SK-N-SH (cell line): ENCODE measurements around the gene AK5. TPM values are rescaled to one million over a fixed set of nuclear protein-coding genes. Genes with fewer than 3 reads are reported as not detected.

Source experiments
- CTCF ChIA-PET: fragments of 300-600, 350-600 bp; formaldehyde crosslinking; extraction: SDS; loops from one replicate; lab custom pipeline; 2021; lab: Yijun Ruan, JAX
- POLR2A ChIA-PET: fragments of 350-600 bp; sonication (Branson Sonifier 250); formaldehyde crosslinking; extraction: SDS; loops from one replicate; lab custom pipeline; 2020; ENCODE audit warnings: antibody characterized with exemption, inconsistent platforms; lab: Yijun Ruan, JAX
- DNase-seq: peaks from one replicate; pipeline ENCODE4 v3.0.0; 2012
- H2AFZ ChIP-seq: fragments of 200-600 bp; sonication (generic); 2 replicates; pipeline ENCODE4 v1.8.1; 2016; ENCODE audit warnings: antibody characterized with exemption, mild to moderate bottlenecking, low read depth
- H3F3A ChIP-seq: fragments of 200-600 bp; sonication (generic); replicated peaks from 2 replicates; pipeline ENCODE3; 2016; ENCODE audit warnings: antibody characterized with exemption, mild to moderate bottlenecking; ENCODE audit not compliant: insufficient read depth
- H3K27ac ChIP-seq, 2 experiments: fragments of 200-500 bp in 1 of 2; fragments of 200-600 bp in 1 of 2; sonication (Bioruptor generic) in 1 of 2; sonication (generic), shearing (Covaris generic) in 1 of 2; 2 replicates each; pipeline versions ENCODE4 v1.5.1 to v1.6.1; 2014 to 2016; ENCODE audit warnings: low read depth in 2 of 2, inconsistent platforms in 1 of 2, low read length in 1 of 2, mild to moderate bottlenecking in 1 of 2, mixed read lengths in 1 of 2
- H3K27me3 ChIP-seq: fragments of 200-600 bp; sonication (generic), shearing (Covaris generic); 2 replicates; pipeline ENCODE4 v1.6.1; 2016; ENCODE audit warnings: mixed run types; ENCODE audit not compliant: insufficient read depth
- H3K36me3 ChIP-seq, 2 experiments: fragments of 200-500 bp in 1 of 2; fragments of 200-600 bp in 1 of 2; sonication (Bioruptor generic) in 1 of 2; sonication (generic) in 1 of 2; replicated peaks in 1 of 2; 2 replicates each; pipeline versions ENCODE3 to v1.5.1; 2014 to 2016; ENCODE audit warnings: low read length in 1 of 2, mild to moderate bottlenecking in 1 of 2; ENCODE audit not compliant: insufficient read depth in 2 of 2, control insufficient read depth in 1 of 2
- H3K4me1 ChIP-seq, 2 experiments: fragments of 200-500 bp in 1 of 2; fragments of 200-600 bp in 1 of 2; sonication (Bioruptor generic) in 1 of 2; sonication (generic), shearing (Covaris generic) in 1 of 2; 2 replicates each; pipeline versions ENCODE4 v1.5.1 to v1.6.1; 2014 to 2016; ENCODE audit warnings: low read depth in 1 of 2, low read length in 1 of 2, mixed run types in 1 of 2; ENCODE audit not compliant: insufficient read depth in 2 of 2, control insufficient read depth in 1 of 2
- H3K4me2 ChIP-seq: fragments of 200-600 bp; sonication (generic), shearing (Covaris generic); 2 replicates; pipeline ENCODE4 v1.6.1; 2017; ENCODE audit warnings: mixed run types
- H3K4me3 ChIP-seq, 2 experiments: fragments of 200-500 bp in 1 of 2; fragments of 200-600 bp in 1 of 2; sonication (Bioruptor generic) in 1 of 2; sonication (generic), shearing (Covaris generic) in 1 of 2; 2 replicates each; pipeline versions ENCODE4 v1.5.1 to v1.8.1; 2014 to 2016; ENCODE audit warnings: low read depth in 2 of 2, inconsistent platforms in 1 of 2, low read length in 1 of 2, mild to moderate bottlenecking in 1 of 2, mixed read lengths in 1 of 2, moderate library complexity in 1 of 2
- H3K79me2 ChIP-seq: fragments of 200-600 bp; sonication (generic); 2 replicates; pipeline ENCODE4 v1.8.1; 2017; ENCODE audit warnings: mild to moderate bottlenecking; ENCODE audit not compliant: insufficient read depth
- H3K9ac ChIP-seq: fragments of 200-600 bp; sonication (generic); 2 replicates; pipeline ENCODE4 v1.6.1; 2017; ENCODE audit warnings: mixed run types
- H3K9me2 ChIP-seq: fragments of 200-600 bp; sonication (generic); 2 replicates; pipeline ENCODE4 v1.6.1; 2017; ENCODE audit warnings: mixed run types
- H3K9me3 ChIP-seq: fragments of 200-600 bp; sonication (generic); 2 replicates; pipeline ENCODE4 v1.6.1; 2017; ENCODE audit warnings: mixed run types, mild to moderate bottlenecking, moderate library complexity
- H4K20me1 ChIP-seq: fragments of 200-600 bp; sonication (generic); 2 replicates; pipeline ENCODE4 v1.6.1; 2017; ENCODE audit warnings: mild to moderate bottlenecking, mixed run types; ENCODE audit not compliant: insufficient read depth
- CHD2 ChIP-seq: fragments of 150-350 bp; IDR thresholded peaks from 2 replicates; pipeline ENCODE4 v1.6.1; 2018; ENCODE audit warnings: low read length; ENCODE audit not compliant: partially characterized antibody
- ELF1 ChIP-seq: IDR thresholded peaks from 2 replicates; pipeline ENCODE4 v1.4.0; 2012
- EP300 ChIP-seq, 2 experiments: IDR thresholded peaks; 2 replicates each; pipeline versions ENCODE4 v1.4.0 to v1.6.1; 2012; ENCODE audit warnings: borderline replicate concordance in 1 of 2, low read depth in 1 of 2, low read length in 1 of 2
- EZH2phosphoT487 ChIP-seq: fragments of 200-600 bp; sonication (generic); IDR thresholded peaks from 2 replicates; pipeline ENCODE4 v1.6.1; 2017; ENCODE audit warnings: low read depth, mixed run types, mild to moderate bottlenecking, antibody characterized with exemption, moderate library complexity, borderline replicate concordance
- GABPA ChIP-seq: IDR thresholded peaks from 2 replicates; pipeline ENCODE4 v1.4.0; 2012; ENCODE audit warnings: low read depth, mild to moderate bottlenecking
- GATA2 ChIP-seq: sonication (generic); formaldehyde crosslinking; IDR thresholded peaks from 2 replicates; pipeline ENCODE4 v1.5.0; 2020; ENCODE audit warnings: mild to moderate bottlenecking, missing genetic modification reagents
- JUND ChIP-seq: IDR thresholded peaks from 2 replicates; pipeline ENCODE4 v1.4.0; 2012
- MEF2A ChIP-seq: IDR thresholded peaks from 2 replicates; pipeline ENCODE4 v1.4.0; 2012; ENCODE audit warnings: low read depth, borderline replicate concordance
- MXI1 ChIP-seq: IDR thresholded peaks from 2 replicates; pipeline ENCODE4 v1.6.1; 2012; ENCODE audit warnings: mild to moderate bottlenecking, low read depth, low read length, improper control_type of control experiment
- NFIC ChIP-seq: IDR thresholded peaks from 2 replicates; pipeline ENCODE4 v1.4.0; 2012; ENCODE audit warnings: borderline replicate concordance
- NRF1 ChIP-seq: IDR thresholded peaks from 2 replicates; pipeline ENCODE4 v1.6.1; 2012; ENCODE audit warnings: low read depth, mild to moderate bottlenecking, low read length
- RAD21 ChIP-seq: IDR thresholded peaks from 2 replicates; pipeline ENCODE4 v1.6.1; 2012; ENCODE audit warnings: mild to moderate bottlenecking, low read length
- RFX5 ChIP-seq: IDR thresholded peaks from 2 replicates; pipeline ENCODE4 v1.6.1; 2012; ENCODE audit warnings: mild to moderate bottlenecking, improper control_type of control experiment, low read length
- RXRA ChIP-seq: IDR thresholded peaks from 2 replicates; pipeline ENCODE4 v1.4.0; 2012; ENCODE audit warnings: low read depth, mild to moderate bottlenecking, borderline replicate concordance
- SMC3 ChIP-seq: IDR thresholded peaks from 2 replicates; pipeline ENCODE4 v1.6.1; 2012; ENCODE audit warnings: low read depth, low read length, improper control_type of control experiment
- TEAD4 ChIP-seq: IDR thresholded peaks from 2 replicates; pipeline ENCODE4 v1.4.0; 2012; ENCODE audit warnings: mild to moderate bottlenecking, borderline replicate concordance; ENCODE audit not compliant: insufficient read depth
- WGBS: methylation state at CpG from one replicate; pipeline ENCODE4 v1.1.6; 2017; ENCODE audit warnings: low lambda C conversion rate; 5-methylcytosine and 5-hydroxymethylcytosine counted together
- polyA plus RNA-seq, 3 experiments: library from polyadenylated mRNA; depleted of rRNA; stranded (reverse); fragments of >200 nt; gene quantifications; 2 replicates each; pipeline ENCODE4 v1.2.3, GENCODE V29; 2012
- TF ChIP-seq, protein P1 (sequence below): IDR thresholded peaks from 2 replicates; pipeline ENCODE4 v1.6.1; 2012; ENCODE audit warnings: mild to moderate bottlenecking, low read depth, low read length, moderate library complexity
- TF ChIP-seq, protein P2 (sequence below): IDR thresholded peaks from 2 replicates; pipeline ENCODE4; 2012
- TF ChIP-seq, protein P3 (sequence below): IDR thresholded peaks from 2 replicates; pipeline ENCODE4 v1.4.0; 2012; ENCODE audit warnings: low read depth, borderline replicate concordance

Gene AK5
- polyA plus RNA-seq, 1 of the 3 experiments (the other 2 are of a cell fraction), result 22.9 TPM

DNA sequence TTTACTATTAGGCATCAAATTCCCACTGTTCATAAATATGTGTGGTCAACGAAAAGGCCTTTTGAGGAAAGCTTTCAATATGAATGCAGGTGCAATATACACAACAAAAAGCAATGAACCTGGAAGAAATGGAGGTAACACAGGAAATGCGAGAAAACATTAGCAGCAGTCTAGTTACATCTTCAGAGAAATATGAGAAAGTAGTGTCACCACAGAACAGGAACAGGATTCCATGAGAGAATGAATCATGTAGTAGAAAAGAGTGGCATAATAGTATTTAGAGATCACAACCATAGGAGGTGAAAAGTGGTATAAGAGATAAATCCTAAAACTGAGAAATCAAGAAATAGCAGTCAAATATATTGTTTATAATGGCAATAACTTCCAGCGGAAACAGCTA is 103.7 kb downstream of the AK5 start:
- no peaks in the 10 kb centered on the region for H3K9me2 ChIP-seq
- WGBS, result 94% methylated on average over 3 of the region's 3 CpGs
- H2AFZ ChIP-seq, result no peak overlapping the region; the same call in 1 of the 2 replicates
- H4K20me1 ChIP-seq, result no peaks in the 10 kb centered on the region
- no peaks in the 10 kb centered on the region for H3F3A ChIP-seq
- H3K4me3 ChIP-seq, result no peak overlapping the region
- DNase-seq, result no peak
- CTCF ChIA-PET, result interaction anchor here (1.2 kb wide), 1 partner anchor 12 kb away, joined by 3 read pairs; no protein-coding TSS in a partner anchor
- H3K4me1 ChIP-seq, result peaks cover 0 to 4% of the 10 kb centered on the region in 2 experiments; a peak in 2 of 4 replicates
- peaks cover 0 to 5% of the 10 kb centered on the region in 2 experiments for H3K36me3 ChIP-seq
- no peaks in the 10 kb centered on the region for H3K79me2 ChIP-seq
- no peak for TF ChIP-seq EZH2phosphoT487
- TF ChIP-seq RAD21, result no peak
- 0 out of 2 replicates have a peak, but pooled peaks have one; percentile 10 for TF ChIP-seq JUND
- TF ChIP-seq GATA2 (CRISPR knock-in tag), result no peak
- H3K4me2 ChIP-seq, result no peak overlapping the region
- no peak overlapping the region for H3K9ac ChIP-seq
- no peaks in the 10 kb centered on the region for H3K9me3 ChIP-seq
- POLR2A ChIA-PET, result no interaction called here
- H3K27ac ChIP-seq, result no peak overlapping the region; a peak in 1 of 4 replicates
- no peaks in the 10 kb centered on the region for H3K27me3 ChIP-seq

- no peak overlapping the region for H3K4me3 ChIP-seq
- H3K4me2 ChIP-seq, result no peak overlapping the region
- no peak overlapping the region; a peak in 1 of 4 replicates for H3K27ac ChIP-seq
- no peak overlapping the region for H3K9ac ChIP-seq
- H2AFZ ChIP-seq, result no peak overlapping the region; the same call in 1 of the 2 replicates
- H3K9me3 ChIP-seq, result no peaks in the 10 kb centered on the region
- H3K79me2 ChIP-seq, result no peaks in the 10 kb centered on the region
- H3F3A ChIP-seq, result no peaks in the 10 kb centered on the region
- H3K36me3 ChIP-seq, result peaks cover 0 to 5% of the 10 kb centered on the region in 2 experiments
- H3K4me1 ChIP-seq, result peaks cover 4% of the 10 kb centered on the region in 2 experiments; a peak in 3 of 4 replicates
- ChIA-PET CTCF (no interaction called here), POLR2A (no interaction called here)
- no peaks in the 10 kb centered on the region for H3K27me3 ChIP-seq
- no peaks in the 10 kb centered on the region for H3K9me2 ChIP-seq
- H4K20me1 ChIP-seq, result no peaks in the 10 kb centered on the region
- no peak for DNase-seq
- TF ChIP-seq NRF1, result no peak
- TF ChIP-seq MEF2A, result no peak
- TF ChIP-seq, protein P1, sequence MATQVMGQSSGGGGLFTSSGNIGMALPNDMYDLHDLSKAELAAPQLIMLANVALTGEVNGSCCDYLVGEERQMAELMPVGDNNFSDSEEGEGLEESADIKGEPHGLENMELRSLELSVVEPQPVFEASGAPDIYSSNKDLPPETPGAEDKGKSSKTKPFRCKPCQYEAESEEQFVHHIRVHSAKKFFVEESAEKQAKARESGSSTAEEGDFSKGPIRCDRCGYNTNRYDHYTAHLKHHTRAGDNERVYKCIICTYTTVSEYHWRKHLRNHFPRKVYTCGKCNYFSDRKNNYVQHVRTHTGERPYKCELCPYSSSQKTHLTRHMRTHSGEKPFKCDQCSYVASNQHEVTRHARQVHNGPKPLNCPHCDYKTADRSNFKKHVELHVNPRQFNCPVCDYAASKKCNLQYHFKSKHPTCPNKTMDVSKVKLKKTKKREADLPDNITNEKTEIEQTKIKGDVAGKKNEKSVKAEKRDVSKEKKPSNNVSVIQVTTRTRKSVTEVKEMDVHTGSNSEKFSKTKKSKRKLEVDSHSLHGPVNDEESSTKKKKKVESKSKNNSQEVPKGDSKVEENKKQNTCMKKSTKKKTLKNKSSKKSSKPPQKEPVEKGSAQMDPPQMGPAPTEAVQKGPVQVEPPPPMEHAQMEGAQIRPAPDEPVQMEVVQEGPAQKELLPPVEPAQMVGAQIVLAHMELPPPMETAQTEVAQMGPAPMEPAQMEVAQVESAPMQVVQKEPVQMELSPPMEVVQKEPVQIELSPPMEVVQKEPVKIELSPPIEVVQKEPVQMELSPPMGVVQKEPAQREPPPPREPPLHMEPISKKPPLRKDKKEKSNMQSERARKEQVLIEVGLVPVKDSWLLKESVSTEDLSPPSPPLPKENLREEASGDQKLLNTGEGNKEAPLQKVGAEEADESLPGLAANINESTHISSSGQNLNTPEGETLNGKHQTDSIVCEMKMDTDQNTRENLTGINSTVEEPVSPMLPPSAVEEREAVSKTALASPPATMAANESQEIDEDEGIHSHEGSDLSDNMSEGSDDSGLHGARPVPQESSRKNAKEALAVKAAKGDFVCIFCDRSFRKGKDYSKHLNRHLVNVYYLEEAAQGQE, result no peak
- TF ChIP-seq RXRA, result no peak
- TF ChIP-seq MXI1, result no peak
- TF ChIP-seq SMC3, result no peak
- no peak for TF ChIP-seq EP300 (IDR thresholded peaks at IDR 0.05; ENCODE audit: borderline replicate concordance in 1 of 2, low read depth in 1 of 2, low read length in 1 of 2)
- TF ChIP-seq GABPA, result no peak
- TF ChIP-seq NFIC, result no peak
- TF ChIP-seq CHD2, result no peak
- TF ChIP-seq, protein P2, sequence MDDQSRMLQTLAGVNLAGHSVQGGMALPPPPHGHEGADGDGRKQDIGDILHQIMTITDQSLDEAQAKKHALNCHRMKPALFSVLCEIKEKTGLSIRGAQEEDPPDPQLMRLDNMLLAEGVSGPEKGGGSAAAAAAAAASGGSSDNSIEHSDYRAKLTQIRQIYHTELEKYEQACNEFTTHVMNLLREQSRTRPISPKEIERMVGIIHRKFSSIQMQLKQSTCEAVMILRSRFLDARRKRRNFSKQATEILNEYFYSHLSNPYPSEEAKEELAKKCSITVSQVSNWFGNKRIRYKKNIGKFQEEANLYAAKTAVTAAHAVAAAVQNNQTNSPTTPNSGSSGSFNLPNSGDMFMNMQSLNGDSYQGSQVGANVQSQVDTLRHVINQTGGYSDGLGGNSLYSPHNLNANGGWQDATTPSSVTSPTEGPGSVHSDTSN, result no peak; the same call in 1 of the 2 replicates
- no peak for TF ChIP-seq RFX5
- no peak for TF ChIP-seq GATA2 (CRISPR knock-in tag)
- TF ChIP-seq JUND, result no peak
- TF ChIP-seq, protein P3, sequence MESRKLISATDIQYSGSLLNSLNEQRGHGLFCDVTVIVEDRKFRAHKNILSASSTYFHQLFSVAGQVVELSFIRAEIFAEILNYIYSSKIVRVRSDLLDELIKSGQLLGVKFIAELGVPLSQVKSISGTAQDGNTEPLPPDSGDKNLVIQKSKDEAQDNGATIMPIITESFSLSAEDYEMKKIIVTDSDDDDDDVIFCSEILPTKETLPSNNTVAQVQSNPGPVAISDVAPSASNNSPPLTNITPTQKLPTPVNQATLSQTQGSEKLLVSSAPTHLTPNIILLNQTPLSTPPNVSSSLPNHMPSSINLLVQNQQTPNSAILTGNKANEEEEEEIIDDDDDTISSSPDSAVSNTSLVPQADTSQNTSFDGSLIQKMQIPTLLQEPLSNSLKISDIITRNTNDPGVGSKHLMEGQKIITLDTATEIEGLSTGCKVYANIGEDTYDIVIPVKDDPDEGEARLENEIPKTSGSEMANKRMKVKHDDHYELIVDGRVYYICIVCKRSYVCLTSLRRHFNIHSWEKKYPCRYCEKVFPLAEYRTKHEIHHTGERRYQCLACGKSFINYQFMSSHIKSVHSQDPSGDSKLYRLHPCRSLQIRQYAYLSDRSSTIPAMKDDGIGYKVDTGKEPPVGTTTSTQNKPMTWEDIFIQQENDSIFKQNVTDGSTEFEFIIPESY, result no peak
- TF ChIP-seq ELF1, result no peak
- TF ChIP-seq TEAD4, result no peak
- TF ChIP-seq, all 33 proteins: peak for 0
Observed at GRCh38 chr1:77386276-77386675, 104.5 kb downstream of the AK5 start.
